Measurements from ENCODE around the gene DIO3.

The DIO3 gene

DNA sequence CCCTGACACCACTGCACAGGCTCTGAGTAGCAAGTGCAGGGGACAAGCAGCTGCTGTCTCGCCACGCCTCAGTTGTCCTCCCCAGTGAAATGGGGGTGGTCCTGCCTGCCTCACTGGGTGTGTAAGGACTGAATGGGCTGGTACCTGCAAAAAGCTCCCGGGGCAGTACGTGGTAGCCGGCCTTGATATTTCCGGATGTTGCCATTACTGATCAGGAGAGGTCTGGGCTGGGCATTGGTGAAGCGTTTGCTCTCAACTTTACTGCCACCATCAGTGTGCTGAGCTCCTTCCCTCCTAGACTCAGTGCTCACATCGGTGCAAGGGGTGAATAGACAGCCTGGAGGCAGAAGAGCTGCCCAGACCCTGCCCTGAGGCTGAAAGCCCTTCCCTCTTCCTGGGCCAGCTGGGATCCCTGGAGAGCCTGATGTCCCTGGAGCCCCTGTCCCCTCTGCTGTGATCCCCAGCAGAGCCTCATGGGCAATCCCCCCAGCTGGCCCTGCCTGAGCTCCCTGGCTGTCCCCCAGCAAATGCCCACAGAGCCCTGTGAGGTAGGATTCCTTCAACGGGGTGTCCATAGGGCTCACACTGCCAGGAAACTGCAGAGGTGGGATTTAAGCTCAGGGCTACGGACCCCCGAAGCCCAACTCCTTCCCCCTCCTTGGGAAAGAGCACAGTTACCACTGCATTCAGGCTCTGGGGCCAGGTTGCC lies 18.2 kb downstream of the DIO3 start:
- TF ChIP-seq CREB1 (IDR thresholded peaks at IDR 0.05; ENCODE audit: low read depth) (no peak), FOXM1 (IDR thresholded peaks at IDR 0.05; ENCODE audit: borderline replicate concordance, low read depth) (no peak)

DNA sequence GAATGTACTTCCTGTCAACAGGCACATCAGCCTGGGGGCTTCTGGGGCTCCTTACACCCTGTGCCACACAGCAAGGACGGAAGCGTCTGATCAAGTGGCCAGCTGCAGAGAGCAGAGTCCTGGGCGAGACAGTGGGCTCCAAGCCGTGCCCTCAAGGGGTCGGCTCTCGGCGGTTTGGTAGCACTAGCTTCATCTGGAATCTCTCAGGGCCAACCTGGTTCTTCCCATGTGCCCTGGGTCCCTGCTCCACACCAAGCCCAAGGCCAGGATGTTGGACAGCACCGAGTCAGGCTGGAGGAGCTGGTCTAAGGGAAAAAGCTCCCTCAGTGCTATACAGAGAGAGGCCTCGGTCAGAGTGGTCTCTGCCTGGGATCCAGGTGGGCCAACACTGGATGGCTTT lies 20.5 kb downstream of the DIO3 start:
- TF ChIP-seq ZBTB7A (IDR thresholded peaks at IDR 0.05; ENCODE audit: low read depth) (no peak), TCF12 (IDR thresholded peaks at IDR 0.05; ENCODE audit: low read depth) (no peak), FOXM1 (IDR thresholded peaks at IDR 0.05; ENCODE audit: borderline replicate concordance, low read depth) (no peak), YY1 (IDR thresholded peaks at IDR 0.05; ENCODE audit: low read depth) (no peak), CEBPB (IDR thresholded peaks at IDR 0.05) (no peak), CREB1 (IDR thresholded peaks at IDR 0.05; ENCODE audit: low read depth) (no peak), RAD21 (IDR thresholded peaks at IDR 0.05; ENCODE audit: low read depth) (no peak), EP300 (IDR thresholded peaks at IDR 0.05; ENCODE audit: borderline replicate concordance) (no peak), NFIC (IDR thresholded peaks at IDR 0.05) (no peak)

DNA sequence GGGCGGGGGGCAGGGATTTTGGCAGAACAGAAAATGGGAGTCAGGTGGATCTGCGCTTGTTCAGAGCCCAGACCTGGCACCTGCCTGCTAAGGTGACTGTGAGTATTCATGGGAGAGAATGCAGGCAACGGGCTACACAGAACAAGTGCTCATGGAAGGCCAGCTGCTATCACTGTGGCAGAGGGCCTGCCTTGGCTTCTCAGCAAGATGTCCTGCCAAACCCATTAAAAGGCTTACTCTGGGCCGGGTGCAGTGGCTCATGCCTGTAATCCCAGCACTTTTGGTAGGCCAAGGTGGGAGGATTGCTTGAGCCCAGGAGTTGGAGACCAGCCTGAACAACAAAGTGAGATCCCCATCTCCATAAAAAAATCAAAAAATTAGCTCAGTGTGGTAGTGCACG lies 21.0 kb downstream of the DIO3 start:
- TF ChIP-seq NFIC (IDR thresholded peaks at IDR 0.05) (no peak), USF1 (IDR thresholded peaks at IDR 0.05) (no peak), CEBPB (IDR thresholded peaks at IDR 0.05) (no peak), FOXM1 (IDR thresholded peaks at IDR 0.05; ENCODE audit: borderline replicate concordance, low read depth) (no peak), RAD21 (IDR thresholded peaks at IDR 0.05; ENCODE audit: low read depth) (no peak), TAF1 (IDR thresholded peaks at IDR 0.05; ENCODE audit: low read depth) (no peak), EP300 (IDR thresholded peaks at IDR 0.05; ENCODE audit: borderline replicate concordance) (no peak), REST (IDR thresholded peaks at IDR 0.05; ENCODE audit: low read depth) (no peak), YY1 (IDR thresholded peaks at IDR 0.05; ENCODE audit: low read depth) (no peak), ZBTB7A (IDR thresholded peaks at IDR 0.05; ENCODE audit: low read depth) (no peak), TEAD4 (IDR thresholded peaks at IDR 0.05) (no peak)
- TF ChIP-seq, protein P1, sequence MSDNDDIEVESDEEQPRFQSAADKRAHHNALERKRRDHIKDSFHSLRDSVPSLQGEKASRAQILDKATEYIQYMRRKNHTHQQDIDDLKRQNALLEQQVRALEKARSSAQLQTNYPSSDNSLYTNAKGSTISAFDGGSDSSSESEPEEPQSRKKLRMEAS (IDR thresholded peaks at IDR 0.05): no peak

GRCh38 chr14:101583006-101583714 lies 21.9 kb downstream of the DIO3 start:
- no peak for TF ChIP-seq TEAD4 (IDR thresholded peaks at IDR 0.05)
- no peak for TF ChIP-seq REST (IDR thresholded peaks at IDR 0.05; ENCODE audit: low read depth)

GRCh38 chr14:101583715-101584054 lies 22.4 kb downstream of the DIO3 start:
- TF ChIP-seq TAF1 (IDR thresholded peaks at IDR 0.05; ENCODE audit: low read depth) (no peak), ZBTB7A (IDR thresholded peaks at IDR 0.05; ENCODE audit: low read depth) (no peak), EGR1 (IDR thresholded peaks at IDR 0.05) (no peak), USF1 (IDR thresholded peaks at IDR 0.05) (no peak), NFIC (IDR thresholded peaks at IDR 0.05) (no peak), RAD21 (IDR thresholded peaks at IDR 0.05; ENCODE audit: low read depth) (no peak), TEAD4 (IDR thresholded peaks at IDR 0.05) (no peak), CEBPB (IDR thresholded peaks at IDR 0.05) (no peak), FOXM1 (IDR thresholded peaks at IDR 0.05; ENCODE audit: borderline replicate concordance, low read depth) (no peak), CREB1 (IDR thresholded peaks at IDR 0.05; ENCODE audit: low read depth) (no peak), EP300 (IDR thresholded peaks at IDR 0.05; ENCODE audit: borderline replicate concordance) (no peak), REST (IDR thresholded peaks at IDR 0.05; ENCODE audit: low read depth) (no peak), YY1 (IDR thresholded peaks at IDR 0.05; ENCODE audit: low read depth) (no peak), TCF12 (IDR thresholded peaks at IDR 0.05; ENCODE audit: low read depth) (no peak)
- TF ChIP-seq, protein P1 (IDR thresholded peaks at IDR 0.05): no peak
